H1 (cell line): ENCODE data around the gene PDHX. TPM values are rescaled to one million over a fixed set of nuclear protein-coding genes. Genes with fewer than 3 reads are reported as not detected.

Experiments used
- CREB1 ChIP-seq: IDR thresholded peaks from 2 replicates; pipeline ENCODE4 v1.6.1; 2012; ENCODE audit warnings: inconsistent platforms
- JUND ChIP-seq: IDR thresholded peaks from 2 replicates; pipeline ENCODE4 v1.6.1; 2011; ENCODE audit warnings: mild to moderate bottlenecking, improper control_type of control experiment, low read length
- KDM1A ChIP-seq: fragments of 200-600, 300-600 bp; sonication (generic); IDR thresholded peaks from 2 replicates; pipeline ENCODE4 v1.7.1; 2016; ENCODE audit warnings: mild to moderate bottlenecking, low read length, borderline replicate concordance
- SP4 ChIP-seq: IDR thresholded peaks from 2 replicates; pipeline ENCODE4 v1.6.1; 2012; ENCODE audit warnings: low read length, inconsistent platforms
- SRF ChIP-seq: IDR thresholded peaks from 2 replicates; pipeline ENCODE4 v1.6.1; 2011; ENCODE audit warnings: mild to moderate bottlenecking, low read depth, low read length, moderate library complexity
- polyA plus RNA-seq, 7 experiments: library from polyadenylated mRNA; depleted of rRNA in 3 of 7; stranded (reverse) in 5 of 7; unstranded in 2 of 7; fragments of >200 nt in 5 of 7; fragments of 200-250 nt in 2 of 7; gene quantifications; 1 replicate in 5 of 7; 2 replicates in 1 of 7; 4 replicates in 1 of 7; pipeline versions ENCODE4 v1.2.1 to v1.2.3, GENCODE V29; 2011 to 2013; ENCODE audit warnings: missing spikeins in 2 of 7, mixed read lengths in 2 of 7
- total RNA-seq: library from RNA; stranded (reverse); fragmentation: NEBNext Ultra II Directional; extraction: Animal tissue kit (Norgen Biotek cat#: 25700); gene quantifications from 2 replicates; pipeline ENCODE4 v1.2.1, GENCODE V29; 2021
- TF ChIP-seq, protein P1 (sequence below): IDR thresholded peaks from 2 replicates; pipeline ENCODE4 v1.6.1; 2011; ENCODE audit warnings: low read length, improper control_type of control experiment

Gene PDHX
- total and polyA plus RNA-seq, 2 of the 8 experiments (the other 6 are each of a cell fraction or from before 2014, with no cell fraction given) = 12.4 to 51.9 TPM

DNA sequence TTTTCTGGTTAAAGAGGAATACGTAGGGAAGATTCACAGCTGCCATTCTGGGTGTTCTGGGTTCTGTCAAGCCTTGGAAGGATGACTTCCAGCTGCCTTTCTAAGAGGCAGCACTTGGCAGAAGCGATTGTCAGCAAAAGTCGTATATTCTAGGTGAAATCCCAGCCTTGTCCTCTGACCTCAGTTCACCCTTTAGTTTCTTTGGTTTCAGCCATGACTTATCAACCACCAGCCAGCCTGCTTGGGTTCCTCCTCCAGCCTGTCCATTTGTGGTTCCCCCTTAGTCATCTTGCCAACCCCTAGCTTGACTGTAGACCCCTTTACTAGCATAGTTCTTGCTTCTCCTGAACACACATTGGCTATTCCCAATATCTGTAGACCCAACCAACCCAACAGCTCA, 120.2 kb downstream of the PDHX start (continued):
- TF ChIP-seq, protein P1, sequence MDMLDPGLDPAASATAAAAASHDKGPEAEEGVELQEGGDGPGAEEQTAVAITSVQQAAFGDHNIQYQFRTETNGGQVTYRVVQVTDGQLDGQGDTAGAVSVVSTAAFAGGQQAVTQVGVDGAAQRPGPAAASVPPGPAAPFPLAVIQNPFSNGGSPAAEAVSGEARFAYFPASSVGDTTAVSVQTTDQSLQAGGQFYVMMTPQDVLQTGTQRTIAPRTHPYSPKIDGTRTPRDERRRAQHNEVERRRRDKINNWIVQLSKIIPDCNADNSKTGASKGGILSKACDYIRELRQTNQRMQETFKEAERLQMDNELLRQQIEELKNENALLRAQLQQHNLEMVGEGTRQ = no peak
- no peak for TF ChIP-seq KDM1A
- no peak for TF ChIP-seq CREB1
- no peak for TF ChIP-seq JUND
- no peak for TF ChIP-seq SRF
- TF ChIP-seq SP4 = no peak
